Breast epithelium (tissue), 4 donors: Measurements from ENCODE around the gene SIX3. TPM values are rescaled to one million over a fixed set of nuclear protein-coding genes. Genes with fewer than 3 reads are reported as not detected.

Experiments
- DNase-seq, 2 donors: peaks; one replicate each; pipeline ENCODE4 v3.0.0-alpha.2; 2019; ENCODE audit warnings: low spot score in 2 of 2
- H3K27ac ChIP-seq, 2 donors: fragments of 200-600 bp; sonication (generic) in 1 of 2; one replicate each; pipeline ENCODE4 v1.5.1; 2016 to 2019; ENCODE audit warnings: mild to moderate bottlenecking in 1 of 2
- H3K27me3 ChIP-seq, 2 donors: fragments of 200-600 bp; sonication (generic) in 1 of 2; one replicate each; pipeline versions ENCODE4 v1.5.1 to v1.6.0; 2017 to 2019; ENCODE audit warnings: control low read depth in 1 of 2, mild to moderate bottlenecking in 1 of 2
- H3K36me3 ChIP-seq: fragments of 200-600 bp; one replicate; pipeline ENCODE4 v1.5.1; 2019
- H3K4me1 ChIP-seq, 2 donors: fragments of 200-600 bp; sonication (generic); one replicate each; pipeline ENCODE4 v1.5.1; 2016 to 2019; ENCODE audit warnings: control low read depth in 1 of 2
- H3K4me3 ChIP-seq, 3 donors: fragments of 200-600 bp; sonication (generic); 1 replicate in 2 of 3; 2 replicates in 1 of 3; pipeline ENCODE4 v1.5.1; 2016 to 2019; ENCODE audit warnings: mild to moderate bottlenecking in 3 of 3, moderate library complexity in 2 of 3
- H3K9me3 ChIP-seq, 2 donors: fragments of 200-600 bp; sonication (generic) in 1 of 2; one replicate each; pipeline ENCODE4 v1.5.1; 2016 to 2019; ENCODE audit warnings: control low read depth in 1 of 2
- CTCF ChIP-seq, 3 donors: fragments of 450-650 bp; IDR thresholded peaks; one replicate each; pipeline ENCODE4 v1.5.1; 2016 to 2017; ENCODE audit warnings: antibody characterized with exemption in 3 of 3, mild to moderate bottlenecking in 3 of 3, moderate library complexity in 3 of 3
- POLR2A ChIP-seq: fragments of 450-650 bp; IDR thresholded peaks from one replicate; pipeline ENCODE4 v1.6.1; 2016; ENCODE audit warnings: antibody characterized with exemption, mild to moderate bottlenecking, moderate library complexity
- POLR2AphosphoS5 ChIP-seq, 3 donors: sonication (generic); formaldehyde crosslinking; IDR thresholded peaks; one replicate each; pipeline ENCODE4 v1.6.1; 2017; ENCODE audit warnings: antibody characterized with exemption in 3 of 3
- intact Hi-C: fragments of 100-400 bp; cut with DNase I; formaldehyde crosslinking; loops from one replicate; pipeline ENCODE4 v1.15.1; 2023; ENCODE audit warnings: low total_unique reads
- total RNA-seq, 3 donors: library from RNA; depleted of rRNA; stranded (reverse); fragments of >200 nt; gene quantifications; one replicate each; pipeline ENCODE4 v1.1.0, GENCODE V29; 2016

Gene SIX3
- total RNA-seq, 3 donors from 2014 or later: not detected

- H3K36me3 ChIP-seq: no peaks in the 10 kb centered on the region
- no peaks in the 10 kb centered on the region for H3K9me3 ChIP-seq
- TF ChIP-seq CTCF (IDR thresholded peaks at IDR 0.05) (no peak), POLR2A (no peak), POLR2AphosphoS5 (IDR thresholded peaks at IDR 0.05) (no peak)
- H3K4me1 ChIP-seq: peaks cover 2 to 7% of the 10 kb centered on the region in 2 donors
- intact Hi-C loops: no loop called here
- no peak for DNase-seq
- no peak overlapping the region for H3K4me3 ChIP-seq
- H3K27ac ChIP-seq: no peak overlapping the region
- H3K27me3 ChIP-seq: peaks cover 0 to 67% of the 10 kb centered on the region in 2 donors
These were observed 2.2 kb downstream of the SIX3 start for GRCh38 chr2:44943693-44944101.

GRCh38 chr2:44944102-44944951, 2.8 kb downstream of the SIX3 start:
- no peaks in the 10 kb centered on the region for H3K36me3 ChIP-seq
- H3K27me3 ChIP-seq: peaks cover 0 to 67% of the 10 kb centered on the region in 2 donors
- no peak overlapping the region for H3K27ac ChIP-seq
- peak overlapping the region in 2 of 3 donors; percentile 14 to 43 for H3K4me3 ChIP-seq
- TF ChIP-seq POLR2A (no peak), CTCF (IDR thresholded peaks at IDR 0.05) (no peak), POLR2AphosphoS5 (IDR thresholded peaks at IDR 0.05) (no peak)
- peaks cover 0 to 3% of the 10 kb centered on the region in 2 donors for H3K4me1 ChIP-seq
- intact Hi-C loops: no loop called here
- DNase-seq: no peak
- H3K9me3 ChIP-seq: no peaks in the 10 kb centered on the region

- no peak overlapping the region for H3K27ac ChIP-seq
- no peaks in the 10 kb centered on the region for H3K36me3 ChIP-seq
- TF ChIP-seq CTCF (IDR thresholded peaks at IDR 0.05): no peak
- peaks cover 0 to 3% of the 10 kb centered on the region in 2 donors for H3K4me1 ChIP-seq
- H3K4me3 ChIP-seq: no peak overlapping the region
- no peak for DNase-seq
- no peaks in the 10 kb centered on the region for H3K9me3 ChIP-seq
- intact Hi-C loops: no loop called here
- H3K27me3 ChIP-seq: peaks cover 0 to 60% of the 10 kb centered on the region in 2 donors
These were observed 3.6 kb downstream of the SIX3 start for GRCh38 chr2:44944952-44945612.

DNA sequence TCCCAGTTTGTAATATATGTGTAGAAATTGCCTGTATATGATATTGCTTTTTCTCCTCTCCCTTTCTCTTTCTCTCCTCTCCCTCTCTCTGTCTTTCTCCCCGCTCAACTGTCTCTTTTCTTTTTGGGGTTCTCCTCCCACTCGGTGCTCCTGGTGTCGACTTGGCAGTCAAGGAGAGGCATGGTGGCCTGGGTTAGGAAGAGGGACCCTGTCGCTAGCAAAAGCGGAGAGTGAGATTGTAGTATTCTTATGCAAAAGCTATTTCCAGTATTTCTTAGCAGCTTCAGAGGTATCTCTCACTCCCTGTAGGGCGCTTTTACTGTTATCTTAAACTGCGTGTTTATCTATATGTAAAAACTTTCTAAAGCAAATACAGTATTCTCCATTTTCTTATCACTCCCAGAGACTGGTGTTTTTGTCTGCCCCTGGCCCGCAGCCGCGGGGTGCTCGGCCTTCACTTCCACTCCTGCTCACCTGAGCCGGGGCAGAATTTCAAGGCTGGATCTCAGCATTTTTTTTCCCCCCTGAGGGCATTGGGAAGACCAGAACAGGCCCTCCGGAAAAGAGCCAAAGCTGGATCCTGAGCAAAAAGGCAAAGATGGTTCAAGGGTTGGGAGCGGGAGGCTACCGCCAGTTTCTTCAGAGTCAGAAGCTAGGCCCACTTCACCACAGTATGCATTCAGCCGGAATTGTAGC, 4.3 kb downstream of the SIX3 start:
- intact Hi-C loops: no loop called here
- Histone ChIP-seq H3K4me3 (no peak overlapping the region), H3K9me3 (no peaks in the 10 kb centered on the region), H3K27ac (no peak overlapping the region), H3K36me3 (no peaks in the 10 kb centered on the region), H3K4me1 (peaks cover 0 to 3% of the 10 kb centered on the region in 2 donors), H3K27me3 (peaks cover 0 to 58% of the 10 kb centered on the region in 2 donors)
- TF ChIP-seq POLR2A (no peak), POLR2AphosphoS5 (IDR thresholded peaks at IDR 0.05) (no peak), CTCF (IDR thresholded peaks at IDR 0.05) (no peak)
- DNase-seq: no peak
